Activated CD4-positive, alpha-beta T cell treated with anti-CD3 and anti-CD28 coated beads for 4 hours (primary cell): ENCODE data around the gene TMEM229A.
"Not testable (repeated sequence)": the region's sequence is repeated elsewhere in the genome, so short reads cannot be mapped to it uniquely, and the experiment has no call there.

Experiments
- DNase-seq, 2 donors: peaks; one replicate each; pipeline ENCODE4 v3.0.0-alpha.2; 2020

The TMEM229A gene

DNA sequence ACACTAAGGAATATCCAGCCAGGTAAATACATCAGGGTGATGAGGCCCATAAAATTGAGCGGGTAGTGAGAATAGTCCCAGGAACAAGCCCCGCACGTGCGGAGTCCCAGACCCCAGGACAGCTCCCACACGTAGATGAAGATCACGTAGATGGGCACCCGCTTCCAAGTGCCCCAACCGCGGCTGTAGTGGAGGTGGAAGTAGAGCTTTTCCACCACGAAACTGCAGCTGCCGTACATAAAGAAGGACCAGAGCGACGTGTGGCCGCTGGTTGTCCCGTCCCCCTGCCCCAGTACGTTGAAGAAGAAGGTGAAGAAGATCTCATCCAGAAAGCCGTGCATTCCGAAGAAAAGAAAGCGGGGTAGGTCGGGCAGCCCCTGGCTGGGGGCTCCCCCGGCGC lies 948 bp downstream of the TMEM229A start:
- DNase-seq: no peak

- DNase-seq: no peak
These were observed 1.5 kb downstream of the TMEM229A start for GRCh38 chr7:124031406-124031805.

DNA sequence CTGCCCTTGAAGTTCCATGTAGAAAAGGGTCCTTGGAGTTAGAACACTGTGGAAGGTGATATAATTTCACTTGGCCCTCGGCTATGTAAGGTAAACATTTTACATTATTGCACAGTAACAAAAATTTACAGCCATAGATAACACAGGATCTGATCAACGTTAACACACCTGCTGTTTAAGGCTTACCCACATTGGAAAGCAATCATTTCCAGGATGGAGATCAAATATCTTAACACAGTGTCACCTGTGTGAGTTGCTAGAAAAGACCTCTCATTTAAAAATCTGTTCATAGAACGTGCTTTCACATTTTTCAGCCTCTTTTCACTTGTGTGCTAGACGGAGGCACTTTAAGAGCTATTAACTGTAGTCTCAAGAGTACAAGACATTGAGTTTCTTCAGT lies 1.9 kb downstream of the TMEM229A start:
- no peak for DNase-seq

DNA sequence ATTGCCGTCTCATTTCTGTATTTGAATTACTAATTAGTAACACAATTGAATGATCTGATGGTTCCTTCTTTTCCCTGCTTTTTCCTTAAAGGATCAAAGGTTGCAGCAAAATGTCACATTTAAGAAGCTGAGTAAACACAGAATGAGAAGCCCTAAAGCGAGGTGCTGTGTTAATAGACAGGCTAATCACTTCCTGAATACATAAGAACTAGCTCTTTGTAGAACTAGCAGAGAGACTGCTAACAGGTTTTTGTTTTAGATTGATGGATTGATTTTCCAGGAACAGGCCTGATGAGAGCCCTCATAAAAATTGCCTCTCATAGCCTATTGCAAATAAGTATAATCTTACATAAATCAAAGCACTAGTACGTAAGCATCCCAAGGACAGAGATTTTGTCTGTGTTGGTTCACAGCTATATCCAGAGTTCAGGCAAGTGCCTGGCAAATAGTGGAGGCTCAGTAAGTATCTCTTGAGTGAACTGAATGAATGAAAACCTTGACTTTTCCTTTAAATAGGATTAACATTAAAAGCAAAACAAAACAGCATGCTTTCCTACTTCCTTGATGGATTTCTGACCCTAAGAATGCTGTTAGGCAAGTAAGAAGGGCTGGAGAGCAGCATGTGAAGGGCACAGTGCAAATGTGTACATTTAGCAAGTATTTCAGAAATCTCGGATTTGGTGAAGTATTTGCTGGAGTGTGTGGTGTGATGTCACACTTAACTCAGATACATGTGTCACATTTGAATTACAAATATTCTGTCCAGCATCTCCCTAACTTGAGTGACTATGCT lies 3.3 kb downstream of the TMEM229A start:
- DNase-seq: no peak

GRCh38 chr7:124027236-124027635 lies 5.6 kb downstream of the TMEM229A start:
- DNase-seq: no peak

- not testable (repeated sequence) for DNase-seq
These were observed 8.5 kb downstream of the TMEM229A start for GRCh38 chr7:124024329-124024728.

DNA sequence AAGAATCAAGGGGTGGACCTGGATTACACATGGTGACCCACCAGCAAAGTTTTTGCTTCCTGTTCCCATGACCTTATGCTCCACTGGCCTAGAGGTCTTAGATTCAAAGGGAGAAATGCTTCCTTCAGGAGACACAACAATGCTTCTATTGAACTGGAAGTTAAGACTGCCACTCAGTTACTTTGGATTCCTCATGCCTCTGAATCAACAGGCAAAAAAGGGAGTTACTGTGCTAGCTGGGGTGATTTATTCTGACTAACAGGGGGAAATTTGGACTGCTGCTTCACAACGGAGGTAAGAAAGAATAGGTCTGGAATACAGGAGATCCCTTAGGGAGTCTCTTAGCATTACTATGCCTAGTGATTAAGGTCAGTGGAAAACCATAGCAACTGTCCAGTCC lies 10.3 kb downstream of the TMEM229A start:
- DNase-seq: no peak

DNA sequence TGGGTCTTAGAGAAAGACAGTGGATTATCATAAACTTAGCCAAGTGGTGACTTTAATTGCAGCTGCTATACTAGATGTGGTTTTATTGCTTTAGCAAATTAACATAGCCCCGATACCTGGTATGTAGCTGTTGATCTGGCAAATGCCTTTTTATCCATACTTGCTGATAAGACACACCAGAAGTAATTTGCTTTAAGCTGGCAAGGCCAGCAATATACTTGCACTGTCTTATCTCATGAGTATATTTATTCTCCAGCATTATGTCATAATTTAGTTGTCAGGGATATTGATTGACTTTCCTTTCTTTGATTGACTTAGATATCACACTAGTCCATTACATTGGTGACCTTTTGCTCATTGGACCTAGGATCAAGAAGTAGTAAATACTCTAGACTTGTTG lies 12.8 kb downstream of the TMEM229A start:
- no peak for DNase-seq

DNA sequence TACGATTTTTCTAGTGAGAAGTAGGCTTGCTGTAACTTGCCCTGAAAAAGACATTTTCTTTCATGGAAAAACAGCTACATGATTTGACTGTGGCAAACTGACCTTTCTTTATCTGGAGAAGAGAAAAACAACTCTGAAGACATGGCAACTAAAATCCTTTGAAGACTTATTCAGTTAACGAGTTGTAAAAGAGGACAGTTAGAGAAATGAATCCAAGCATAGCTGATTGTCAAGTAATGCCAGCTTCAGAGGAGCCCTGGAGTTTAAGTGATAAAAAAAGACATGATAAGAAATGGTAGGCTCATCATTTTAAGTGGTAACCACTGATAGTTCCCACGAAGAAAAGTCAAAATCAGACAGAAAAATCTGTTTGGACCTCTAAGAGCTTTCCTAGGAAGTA lies 19.6 kb downstream of the TMEM229A start:
- DNase-seq: no peak

- DNase-seq: no peak
These were observed 20.0 kb downstream of the TMEM229A start for GRCh38 chr7:124012864-124013263.

DNA sequence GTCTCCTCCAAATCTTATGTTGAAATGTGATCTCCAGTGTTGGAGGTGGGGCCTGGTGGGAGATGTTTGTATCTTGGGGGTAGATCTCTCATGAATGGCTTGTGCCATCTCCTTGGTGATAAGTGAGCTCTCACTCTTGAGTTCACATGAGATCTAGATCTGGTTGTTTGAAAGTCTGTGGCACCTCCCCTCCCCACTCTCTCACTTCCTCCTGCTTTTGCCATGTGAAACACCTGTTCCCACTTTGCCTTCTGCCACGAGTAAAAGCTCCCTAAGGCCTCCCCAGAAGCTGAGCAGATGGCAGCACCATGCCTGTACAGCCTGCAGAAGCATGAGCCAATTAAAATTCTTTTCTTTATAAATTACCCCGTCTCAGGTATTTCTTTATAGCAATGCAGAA lies 23.5 kb downstream of the TMEM229A start:
- no peak for DNase-seq

- DNase-seq: not testable (repeated sequence)
These were observed 24.6 kb downstream of the TMEM229A start for GRCh38 chr7:124008296-124008695.

DNA sequence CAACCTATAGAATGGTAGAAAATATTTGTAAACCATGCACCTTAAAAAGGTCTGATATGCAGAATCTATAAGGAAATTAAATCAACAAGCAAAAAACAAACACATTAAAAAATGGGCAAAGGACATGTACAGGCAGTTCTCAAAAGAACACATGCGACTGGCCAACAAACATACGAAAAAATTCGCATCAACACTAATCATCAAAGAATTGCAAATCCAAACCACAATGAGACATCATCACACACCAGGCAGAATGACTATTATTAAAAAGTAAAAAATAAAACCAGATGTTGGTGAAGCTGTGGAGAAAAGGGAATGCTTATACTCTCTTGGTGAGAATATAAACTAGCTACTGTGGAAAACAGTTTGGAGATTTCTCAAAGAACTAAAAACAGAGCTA lies 33.2 kb downstream of the TMEM229A start:
- DNase-seq: no peak

DNA sequence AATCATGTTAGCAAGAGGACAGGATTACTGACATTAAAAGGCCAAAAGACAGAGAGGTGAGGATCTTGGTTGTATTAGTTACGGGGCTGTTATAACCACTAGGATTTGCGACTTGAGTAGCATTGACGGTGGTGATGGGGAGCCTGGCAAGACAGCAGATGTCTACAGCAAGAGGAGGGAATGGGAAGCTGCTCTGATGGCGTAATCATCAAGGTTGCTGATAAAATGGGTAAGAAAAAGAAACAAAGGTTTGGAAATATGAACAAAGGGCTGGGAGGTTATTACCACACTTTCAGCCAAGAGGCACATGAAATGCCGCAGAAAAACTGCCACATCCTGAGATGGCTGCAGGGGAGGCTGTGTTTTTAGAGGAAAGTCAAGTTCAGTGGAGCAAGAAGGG lies 33.9 kb downstream of the TMEM229A start:
- DNase-seq: no peak

DNA sequence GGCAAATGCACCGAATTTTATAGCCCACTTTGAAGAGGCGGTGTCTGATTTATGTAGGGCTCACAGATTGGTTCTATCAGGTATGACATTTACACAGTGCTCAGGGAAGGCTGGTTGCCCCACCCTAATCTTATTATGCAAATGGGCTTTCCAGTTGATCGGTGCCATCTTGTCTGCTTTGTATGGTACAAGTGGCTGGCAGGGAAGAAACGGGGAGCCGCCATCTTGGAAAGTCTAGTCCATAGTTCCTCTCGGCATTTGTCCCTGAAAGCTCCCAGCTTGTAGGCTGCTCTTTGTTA lies 36.6 kb downstream of the TMEM229A start:
- no peak for DNase-seq

DNA sequence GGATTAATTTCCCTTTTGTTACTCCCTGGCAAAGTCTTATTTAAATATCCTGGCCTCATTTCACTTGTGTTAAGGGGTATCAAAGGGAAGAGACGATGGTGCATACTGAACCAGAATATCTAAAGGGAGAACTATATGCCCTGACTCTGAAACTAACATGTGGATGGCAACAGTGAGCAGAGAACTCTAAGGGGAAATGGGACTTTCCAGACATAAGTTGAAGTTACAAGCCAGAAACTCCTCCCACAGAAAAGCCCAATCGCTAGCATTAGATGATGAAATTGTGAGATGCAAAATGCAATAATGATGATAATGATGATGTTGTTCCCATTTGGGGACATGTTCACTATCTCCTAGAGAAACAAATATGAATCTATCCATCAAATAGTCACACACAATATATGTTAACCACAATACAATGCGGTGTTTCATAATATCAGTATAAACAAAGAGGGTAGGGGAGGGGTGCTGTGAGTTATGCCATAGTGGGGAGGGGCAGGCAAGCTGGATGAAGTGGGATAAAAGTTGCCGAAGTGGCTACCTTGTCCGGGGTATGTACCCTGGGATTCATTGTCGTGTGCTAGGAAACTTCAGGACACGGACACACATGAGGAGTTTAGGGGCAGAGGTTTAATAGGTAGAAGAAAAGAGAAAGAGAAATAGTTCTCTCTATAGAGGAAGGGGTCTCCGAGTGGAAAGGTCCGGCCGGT lies 37.1 kb downstream of the TMEM229A start:
- no peak for DNase-seq

DNA sequence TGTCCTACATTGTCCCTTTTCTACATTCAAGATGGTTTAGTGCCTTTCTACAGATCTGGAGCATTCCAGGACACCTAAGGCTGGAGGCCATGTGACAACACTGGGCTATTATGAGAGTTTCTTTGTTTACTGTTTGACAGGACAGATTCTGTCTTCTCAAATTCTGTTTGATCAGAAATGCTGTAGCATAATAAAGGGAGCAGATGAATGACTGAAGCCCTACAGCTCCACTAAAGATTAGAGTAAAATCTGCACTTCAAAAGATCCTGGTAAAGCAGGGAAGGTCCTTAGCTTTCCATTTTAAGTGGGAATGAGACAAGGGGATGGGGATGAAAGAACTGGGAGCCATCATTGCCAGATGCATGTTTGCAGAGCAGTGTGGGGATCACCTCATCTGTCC lies 38.4 kb downstream of the TMEM229A start:
- DNase-seq: no peak

DNA sequence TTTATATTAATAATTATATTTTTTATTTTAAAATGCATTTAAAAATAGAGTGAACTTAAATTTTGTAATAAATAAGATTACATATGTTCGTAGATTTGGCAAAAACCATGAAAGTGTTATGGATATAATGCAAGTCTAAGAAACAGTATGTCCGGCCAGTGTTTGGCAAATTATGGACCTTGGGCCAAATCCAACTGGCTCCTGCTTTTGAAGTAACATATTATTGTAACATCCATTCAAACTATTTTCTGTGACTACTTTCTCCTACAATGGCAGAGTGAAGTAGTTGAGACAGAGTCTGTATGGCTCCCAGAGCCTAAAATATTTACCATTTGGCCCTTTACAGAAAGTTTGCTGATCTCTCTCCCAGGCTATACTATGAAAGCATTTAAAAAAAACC lies 38.9 kb downstream of the TMEM229A start:
- DNase-seq: no peak

DNA sequence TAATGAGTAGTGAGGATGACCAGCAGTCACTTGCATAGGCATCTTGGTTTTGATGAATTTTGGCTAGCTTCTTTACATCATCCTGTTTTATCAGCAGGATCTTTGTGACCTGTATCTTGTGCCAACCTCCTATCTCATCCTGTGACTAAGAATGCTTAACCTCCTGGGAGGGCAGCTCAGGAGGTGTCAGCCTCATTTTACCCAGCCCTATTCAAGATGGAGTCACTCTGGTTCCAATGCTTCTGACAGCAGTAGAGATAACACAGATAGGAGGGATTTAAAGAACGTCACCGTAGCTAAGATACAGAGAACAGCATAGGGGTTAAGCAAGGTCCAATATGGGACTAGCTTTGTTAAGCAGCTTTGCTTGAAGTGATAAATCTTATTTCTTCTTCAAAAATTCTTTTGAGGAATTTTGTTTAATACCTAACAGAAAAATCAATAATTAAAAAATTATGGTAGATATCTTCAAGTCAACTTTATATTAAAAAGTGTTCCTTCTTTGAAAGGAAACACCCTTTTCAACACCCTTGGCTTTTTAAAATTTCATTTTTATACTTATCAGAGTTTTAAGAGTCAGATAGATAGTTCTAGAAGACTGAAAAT lies 39.9 kb downstream of the TMEM229A start:
- DNase-seq: no peak

- DNase-seq: no peak
These were observed 45.4 kb downstream of the TMEM229A start for GRCh38 chr7:123987445-123987844.
